Fibroblast of skin of right quadriceps (primary cell): ENCODE data around the gene EXOC2.

Experiments used
- DNase-seq: peaks from one replicate; pipeline ENCODE4 v3.0.0-alpha.2; 2013

EXOC2 gene

GRCh38 chr6:490251-491037 is 202.5 kb downstream of the EXOC2 start:
- no peak for DNase-seq

GRCh38 chr6:489762-490161 is 203.2 kb downstream of the EXOC2 start:
- no peak for DNase-seq

GRCh38 chr6:489001-489400 is 203.9 kb downstream of the EXOC2 start:
- no peak for DNase-seq

GRCh38 chr6:487956-488355 is 205.0 kb downstream of the EXOC2 start:
- DNase-seq, result no peak

GRCh38 chr6:485655-486170 is 207.2 kb downstream of the EXOC2 start:
- no peak for DNase-seq

GRCh38 chr6:484746-485145 is 208.2 kb downstream of the EXOC2 start:
- no peak for DNase-seq

GRCh38 chr6:484086-484745 is 208.7 kb downstream of the EXOC2 start:
- DNase-seq, result no peak

GRCh38 chr6:475314-475713 is 217.6 kb downstream of the EXOC2 start:
- no peak for DNase-seq

- DNase-seq, result no peak
These were observed 218.3 kb downstream of the EXOC2 start for GRCh38 chr6:474453-475185.

- no peak for DNase-seq
These were observed 219.0 kb downstream of the EXOC2 start for GRCh38 chr6:473768-474452.

GRCh38 chr6:473356-473755 is 219.6 kb downstream of the EXOC2 start:
- DNase-seq, result no peak

GRCh38 chr6:470901-471448 is 222.0 kb downstream of the EXOC2 start:
- no peak for DNase-seq

GRCh38 chr6:470051-470900 is 222.7 kb downstream of the EXOC2 start:
- no peak for DNase-seq

GRCh38 chr6:467671-468082 is 225.3 kb downstream of the EXOC2 start:
- no peak for DNase-seq

- DNase-seq, result no peak
These were observed 225.8 kb downstream of the EXOC2 start for GRCh38 chr6:467111-467510.

GRCh38 chr6:466564-466963 is 226.4 kb downstream of the EXOC2 start:
- no peak for DNase-seq

- no peak for DNase-seq
These were observed 227.2 kb downstream of the EXOC2 start for GRCh38 chr6:465531-466348.

- DNase-seq, result no peak
These were observed 236.1 kb downstream of the EXOC2 start for GRCh38 chr6:456887-457286.

- no peak for DNase-seq
These were observed 236.5 kb downstream of the EXOC2 start for GRCh38 chr6:456358-456867.

GRCh38 chr6:455835-456234 is 237.1 kb downstream of the EXOC2 start:
- DNase-seq, result no peak
